DOHH2 (cell line): Measurements from ENCODE around the gene KIRREL2.

Experiments used
- H3F3A ChIP-seq: fragments of 200-600 bp; sonication (generic), shearing (Covaris generic); 2 replicates; pipeline ENCODE4 v1.6.0; 2016; ENCODE audit warnings: antibody characterized with exemption, mild to moderate bottlenecking; ENCODE audit not compliant: control insufficient read depth, insufficient read depth
- H3K27ac ChIP-seq: fragments of 200-600 bp; sonication (generic); 2 replicates; pipeline ENCODE4 v1.5.1; 2014; ENCODE audit warnings: low read depth, mild to moderate bottlenecking, low read length, moderate library complexity
- H3K27me3 ChIP-seq: fragments of 200-600 bp; sonication (generic); 2 replicates; pipeline ENCODE4 v1.6.1; 2014; ENCODE audit warnings: mild to moderate bottlenecking, low read length, mixed read lengths; ENCODE audit not compliant: control insufficient read depth
- H3K36me3 ChIP-seq: fragments of 200-600 bp; sonication (generic); 2 replicates; pipeline ENCODE4 v1.6.1; 2014; ENCODE audit warnings: mild to moderate bottlenecking, low read length, moderate library complexity, mixed read lengths; ENCODE audit not compliant: control insufficient read depth
- H3K4me1 ChIP-seq: fragments of 200-600 bp; sonication (generic); 2 replicates; pipeline ENCODE4 v1.6.1; 2014; ENCODE audit warnings: mild to moderate bottlenecking, low read length, mixed read lengths; ENCODE audit not compliant: control insufficient read depth
- H3K4me2 ChIP-seq: fragments of 200-600 bp; sonication (generic); 2 replicates; pipeline ENCODE4 v1.6.0; 2014; ENCODE audit warnings: mild to moderate bottlenecking, low read length, moderate library complexity
- H3K4me3 ChIP-seq: fragments of 200-600 bp; sonication (generic); 2 replicates; pipeline ENCODE4 v1.5.1; 2014; ENCODE audit warnings: mild to moderate bottlenecking, low read length, mixed read lengths
- H3K79me2 ChIP-seq: fragments of 200-600 bp; sonication (generic); 2 replicates; pipeline ENCODE4 v1.6.1; 2014; ENCODE audit warnings: mild to moderate bottlenecking, low read length, mixed read lengths; ENCODE audit not compliant: control insufficient read depth
- H3K9me2 ChIP-seq: fragments of 200-600 bp; sonication (generic); replicated peaks from 2 replicates; pipeline ENCODE4 v1.6.1; 2014; ENCODE audit warnings: mild to moderate bottlenecking, low read length, mixed read lengths; ENCODE audit not compliant: control insufficient read depth
- H3K9me3 ChIP-seq: fragments of 200-600 bp; sonication (generic); 2 replicates; pipeline ENCODE4 v1.6.1; 2014; ENCODE audit warnings: antibody characterized with exemption, low read length, mixed read lengths; ENCODE audit not compliant: control insufficient read depth, insufficient read depth
- H4K20me1 ChIP-seq: fragments of 200-600 bp; sonication (generic); 2 replicates; pipeline ENCODE4 v1.6.0; 2014; ENCODE audit warnings: low read depth, mild to moderate bottlenecking, antibody characterized with exemption, low read length, moderate library complexity; ENCODE audit not compliant: control insufficient read depth, insufficient read depth
- CTCF ChIP-seq: fragments of 200-600 bp; sonication (generic); IDR thresholded peaks from one replicate; pipeline ENCODE4 v1.5.1; 2014; ENCODE audit warnings: antibody characterized with exemption, mild to moderate bottlenecking, low read depth, low read length; ENCODE audit not compliant: poor library complexity, severe bottlenecking
- EZH2phosphoT487 ChIP-seq: fragments of 200-600 bp; sonication (generic); IDR thresholded peaks from 2 replicates; pipeline ENCODE4 v1.6.1; 2017; ENCODE audit warnings: borderline replicate concordance, mild to moderate bottlenecking, antibody characterized with exemption, low read length, moderate library complexity, mixed read lengths

KIRREL2 gene

GRCh38 chr19:35845215-35846037 is 11.3 kb upstream of the KIRREL2 start:
- no peaks in the 10 kb centered on the region for H4K20me1 ChIP-seq
- H3K79me2 ChIP-seq = no peaks in the 10 kb centered on the region
- TF ChIP-seq EZH2phosphoT487 = no peak
- no peak for TF ChIP-seq CTCF
- H3K9me3 ChIP-seq = no peaks in the 10 kb centered on the region
- no peak overlapping the region for H3K4me3 ChIP-seq
- H3K27me3 ChIP-seq = peaks cover 9% of the 10 kb centered on the region
- H3K9me2 ChIP-seq = no peaks in the 10 kb centered on the region
- no peak overlapping the region for H3K4me2 ChIP-seq
- H3F3A ChIP-seq = no peaks in the 10 kb centered on the region
- H3K36me3 ChIP-seq = no peaks in the 10 kb centered on the region
- H3K4me1 ChIP-seq = no peaks in the 10 kb centered on the region
- H3K27ac ChIP-seq = no peak overlapping the region

GRCh38 chr19:35846038-35846668 is 10.6 kb upstream of the KIRREL2 start:
- Histone ChIP-seq H3K27me3 (peaks cover 9% of the 10 kb centered on the region), H3K4me2 (no peak overlapping the region), H3K4me1 (no peaks in the 10 kb centered on the region), H3K79me2 (no peaks in the 10 kb centered on the region), H3K9me3 (no peaks in the 10 kb centered on the region), H3K36me3 (no peaks in the 10 kb centered on the region), H3K9me2 (no peaks in the 10 kb centered on the region), H4K20me1 (no peaks in the 10 kb centered on the region), H3K4me3 (no peak overlapping the region), H3F3A (no peaks in the 10 kb centered on the region), H3K27ac (no peak overlapping the region)
- TF ChIP-seq EZH2phosphoT487 (no peak), CTCF (no peak)

GRCh38 chr19:35847911-35848310 is 8.8 kb upstream of the KIRREL2 start:
- no peaks in the 10 kb centered on the region for H3F3A ChIP-seq
- H3K4me1 ChIP-seq = no peaks in the 10 kb centered on the region
- H3K27me3 ChIP-seq = peaks cover 9% of the 10 kb centered on the region

More at GRCh38 chr19:35847911-35848310, 8.8 kb upstream of the KIRREL2 start:
- no peaks in the 10 kb centered on the region for H4K20me1 ChIP-seq
- no peaks in the 10 kb centered on the region for H3K9me3 ChIP-seq
- H3K36me3 ChIP-seq = no peaks in the 10 kb centered on the region
- H3K79me2 ChIP-seq = no peaks in the 10 kb centered on the region
- no peak overlapping the region for H3K4me3 ChIP-seq
- H3K9me2 ChIP-seq = no peaks in the 10 kb centered on the region
- H3K4me2 ChIP-seq = no peak overlapping the region
- TF ChIP-seq CTCF = no peak
- no peak for TF ChIP-seq EZH2phosphoT487
- no peak overlapping the region for H3K27ac ChIP-seq
